HepG2 (cell line): Measurements from ENCODE around the gene SRGAP3.

Source experiments
- CTCF ChIP-seq: sonication (generic); formaldehyde crosslinking; IDR thresholded peaks from 2 replicates; pipeline ENCODE4 v1.5.0; 2020; ENCODE audit warnings: mild to moderate bottlenecking, missing genetic modification reagents, moderate library complexity
- DNMT3B ChIP-seq: conservative IDR thresholded peaks from 2 replicates; pipeline ENCODE4 v1.6.1; 2016; ENCODE audit warnings: missing biosample characterization, control low read depth
- JUNB ChIP-seq: sonication (generic); formaldehyde crosslinking; IDR thresholded peaks from 2 replicates; pipeline ENCODE4 v1.8.0; 2022; ENCODE audit warnings: missing genetic modification reagents, mild to moderate bottlenecking, borderline replicate concordance
- KAT7 ChIP-seq: IDR thresholded peaks from 2 replicates; pipeline ENCODE4 v1.6.1; 2018; ENCODE audit warnings: borderline replicate concordance, missing compliant biosample characterization
- MXI1 ChIP-seq: IDR thresholded peaks from 3 replicates; pipeline ENCODE4 v1.6.1; 2012; ENCODE audit warnings: low read depth, low read length, inconsistent platforms, borderline replicate concordance
- NCOA2 ChIP-seq: sonication (generic); formaldehyde crosslinking; IDR thresholded peaks from 2 replicates; pipeline ENCODE4 v1.8.0; 2022; ENCODE audit warnings: inconsistent platforms
- NFKBIZ ChIP-seq: IDR thresholded peaks from 2 replicates; pipeline ENCODE4 v1.6.1; 2018; ENCODE audit warnings: missing genetic modification reagents, missing compliant biosample characterization
- SP2 ChIP-seq: sonication (generic); formaldehyde crosslinking; IDR thresholded peaks from 2 replicates; pipeline ENCODE4 v1.5.1; 2020; ENCODE audit warnings: mild to moderate bottlenecking, missing genetic modification reagents
- YY1 ChIP-seq: IDR thresholded peaks from 2 replicates; pipeline ENCODE4 v1.6.1; 2011; ENCODE audit warnings: low read length, low read depth, moderate library complexity, mild to moderate bottlenecking; ENCODE audit not compliant: insufficient read depth, insufficient replicate concordance
- ZFP36 ChIP-seq: fragments of 150-350 bp; IDR thresholded peaks from 2 replicates; pipeline ENCODE4 v1.6.1; 2018; ENCODE audit warnings: borderline replicate concordance, low read length, low read depth; ENCODE audit not compliant: partially characterized antibody
- ZNF660 ChIP-seq: sonication (generic); formaldehyde crosslinking; IDR thresholded peaks from 2 replicates; pipeline ENCODE4 v1.5.1; 2020; ENCODE audit warnings: mild to moderate bottlenecking, low read depth, missing genetic modification reagents, borderline replicate concordance
- ZZZ3 ChIP-seq: sonication (generic); formaldehyde crosslinking; IDR thresholded peaks from 2 replicates; pipeline ENCODE4 v1.4.0; 2020; ENCODE audit warnings: missing genetic modification reagents, mild to moderate bottlenecking, borderline replicate concordance
- TF ChIP-seq, protein P1 (sequence below): sonication (generic); formaldehyde crosslinking; IDR thresholded peaks from 2 replicates; pipeline ENCODE4 v1.5.1; 2020; ENCODE audit warnings: missing genetic modification reagents, mild to moderate bottlenecking, borderline replicate concordance

GRCh38 chr3:9146367-9147071, 102.9 kb downstream of the SRGAP3 start:
- TF ChIP-seq DNMT3B (CRISPR knock-in tag) (no peak), KAT7 (CRISPR knock-in tag) (no peak), NCOA2 (CRISPR knock-in tag) (no peak), YY1 (no peak), ZNF660 (CRISPR knock-in tag) (no peak), NFKBIZ (CRISPR knock-in tag) (no peak), ZFP36 (no peak), ZZZ3 (no peak), MXI1 (no peak), CTCF (CRISPR knock-in tag) (no peak), SP2 (no peak), JUNB (CRISPR knock-in tag) (no peak)
- TF ChIP-seq, protein P1, sequence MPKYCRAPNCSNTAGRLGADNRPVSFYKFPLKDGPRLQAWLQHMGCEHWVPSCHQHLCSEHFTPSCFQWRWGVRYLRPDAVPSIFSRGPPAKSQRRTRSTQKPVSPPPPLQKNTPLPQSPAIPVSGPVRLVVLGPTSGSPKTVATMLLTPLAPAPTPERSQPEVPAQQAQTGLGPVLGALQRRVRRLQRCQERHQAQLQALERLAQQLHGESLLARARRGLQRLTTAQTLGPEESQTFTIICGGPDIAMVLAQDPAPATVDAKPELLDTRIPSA (CRISPR knock-in tag) = no peak
